Glutamatergic neuron (in vitro differentiated cells): ENCODE data around the gene RANBP2. TPM values are rescaled to one million over a fixed set of nuclear protein-coding genes. Genes with fewer than 3 reads are reported as not detected.

ENCODE experiments used
- DNase-seq: peaks from one replicate; pipeline ENCODE4 v3.0.0; 2022
- H3K27ac Mint-ChIP-seq: one replicate; pipeline ENCODE4 v1.8.0; 2020; ENCODE audit warnings: mild to moderate bottlenecking, mixed read lengths, inconsistent platforms; ENCODE audit not compliant: unreplicated experiment
- H3K27me3 Mint-ChIP-seq: one replicate; pipeline ENCODE4 v1.8.0; 2020; ENCODE audit warnings: mild to moderate bottlenecking, moderate library complexity, mixed read lengths, inconsistent platforms; ENCODE audit not compliant: unreplicated experiment
- H3K36me3 Mint-ChIP-seq: one replicate; pipeline ENCODE4 v1.8.0; 2020; ENCODE audit warnings: mild to moderate bottlenecking, mixed read lengths, inconsistent platforms; ENCODE audit not compliant: unreplicated experiment
- H3K4me1 Mint-ChIP-seq: one replicate; pipeline ENCODE4 v1.8.0; 2020; ENCODE audit warnings: mild to moderate bottlenecking, low read depth, mixed read lengths, inconsistent platforms; ENCODE audit not compliant: unreplicated experiment
- H3K4me3 Mint-ChIP-seq: one replicate; pipeline ENCODE4 v1.8.0; 2020; ENCODE audit warnings: mild to moderate bottlenecking, mixed read lengths, inconsistent platforms; ENCODE audit not compliant: unreplicated experiment
- H3K9me3 Mint-ChIP-seq: one replicate; pipeline ENCODE4 v1.8.0; 2020; ENCODE audit warnings: mild to moderate bottlenecking, moderate library complexity, mixed read lengths, inconsistent platforms; ENCODE audit not compliant: unreplicated experiment
- CTCF ChIP-seq: fragments of 200-600 bp; sonication (generic); IDR thresholded peaks from one replicate; pipeline ENCODE4 v1.5.0; 2021; ENCODE audit not compliant: partially characterized antibody, unreplicated experiment
- total RNA-seq: library from RNA; stranded (reverse); fragmentation: NEBNext Ultra II Directional; extraction: Animal tissue kit (Norgen Biotek cat#: 25700); gene quantifications from one replicate; pipeline ENCODE4 v1.2.1, GENCODE V29; 2021; ENCODE audit not compliant: unreplicated experiment

The RANBP2 gene
- total RNA-seq, 1 donor from 2014 or later: 105 TPM

DNA sequence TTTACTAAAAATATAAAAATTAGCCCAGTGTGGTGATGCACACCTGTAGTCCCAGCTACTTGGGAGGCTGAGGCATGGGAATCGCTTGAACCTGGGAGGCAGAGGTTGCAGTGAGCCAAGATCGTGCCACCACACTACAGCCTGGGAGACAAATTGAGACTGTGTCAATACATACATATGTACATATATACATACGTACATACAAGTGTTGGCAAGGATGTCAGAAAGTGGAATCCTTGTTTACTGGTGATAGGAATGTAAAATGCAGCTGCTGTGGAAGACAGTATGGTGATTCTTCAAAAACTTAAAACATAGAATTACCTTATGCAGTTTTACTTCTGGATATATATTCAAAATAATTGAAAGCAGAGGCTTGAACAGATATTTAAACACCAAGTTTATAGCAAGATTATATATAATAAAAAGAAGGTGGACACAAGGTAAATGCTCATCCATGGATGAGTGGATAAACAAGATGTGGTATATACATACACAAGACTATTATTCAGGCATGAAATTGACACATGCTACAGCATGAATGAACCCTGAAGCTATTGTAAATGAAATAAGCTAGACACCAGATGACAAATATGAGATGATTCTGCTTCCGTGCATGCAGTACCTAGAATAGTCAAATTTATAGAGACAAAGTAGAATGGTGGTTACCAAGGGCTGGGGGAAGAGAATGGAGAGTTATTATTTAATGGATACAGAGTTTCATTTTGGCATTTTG is 110.5 kb downstream of the RANBP2 start:
- H3K27me3 Mint-ChIP-seq: no peaks in the 10 kb centered on the region
- no peak overlapping the region for H3K4me3 Mint-ChIP-seq
- TF ChIP-seq CTCF: no peak
- no peaks in the 10 kb centered on the region for H3K9me3 Mint-ChIP-seq
- no peak for DNase-seq
- peaks cover 5% of the 10 kb centered on the region for H3K36me3 Mint-ChIP-seq
- no peaks in the 10 kb centered on the region for H3K4me1 Mint-ChIP-seq
- no peak overlapping the region for H3K27ac Mint-ChIP-seq

GRCh38 chr2:108833219-108833618 is 113.9 kb downstream of the RANBP2 start:
- no peaks in the 10 kb centered on the region for H3K27me3 Mint-ChIP-seq
- no peak for TF ChIP-seq CTCF
- peaks cover 29% of the 10 kb centered on the region for H3K36me3 Mint-ChIP-seq
- H3K4me1 Mint-ChIP-seq: no peaks in the 10 kb centered on the region
- H3K4me3 Mint-ChIP-seq: no peak overlapping the region
- H3K27ac Mint-ChIP-seq: no peak overlapping the region
- H3K9me3 Mint-ChIP-seq: no peaks in the 10 kb centered on the region
- no peak for DNase-seq

GRCh38 chr2:108834620-108835019 is 115.3 kb downstream of the RANBP2 start:
- H3K9me3 Mint-ChIP-seq: no peaks in the 10 kb centered on the region

GRCh38 chr2:108835040-108835439 is 115.8 kb downstream of the RANBP2 start:
- H3K27ac Mint-ChIP-seq: no peak overlapping the region
- peaks cover 33% of the 10 kb centered on the region for H3K36me3 Mint-ChIP-seq
- no peaks in the 10 kb centered on the region for H3K27me3 Mint-ChIP-seq
- DNase-seq: no peak
- H3K4me3 Mint-ChIP-seq: no peak overlapping the region
- H3K4me1 Mint-ChIP-seq: no peaks in the 10 kb centered on the region
- no peaks in the 10 kb centered on the region for H3K9me3 Mint-ChIP-seq
- no peak for TF ChIP-seq CTCF

More at GRCh38 chr2:108834620-108835019, 115.3 kb downstream of the RANBP2 start:
- no peak for TF ChIP-seq CTCF
- Mint-ChIP-seq H3K4me1 (no peaks in the 10 kb centered on the region), H3K4me3 (no peak overlapping the region), H3K27me3 (no peaks in the 10 kb centered on the region), H3K27ac (no peak overlapping the region), H3K36me3 (peaks cover 29% of the 10 kb centered on the region)
- DNase-seq: no peak

Other genes starting within 250 kb of the RANBP2 start
- 18.5 TPM for gene LIMS1, start 185.0 kb upstream of the RANBP2 start, total RNA-seq
- 12.0 TPM for gene CCDC138, start 67.3 kb downstream of the RANBP2 start, total RNA-seq